SK-N-SH treated with all-trans-retinoic acid at 6 μM for 48 hours (cell line): ENCODE results near the gene AK4.

ENCODE experiments used
- ATAC-seq: fragments of 200-7000 bp; cut with Tn5 transposase; 3 replicates; pipeline ENCODE4 v1.9.1; 2020; ENCODE audit warnings: mild to moderate bottlenecking, moderate library complexity
- BACH2 ChIP-seq: fragments of 250-450 bp; sonication (Bioruptor Pico); IDR thresholded peaks from 2 replicates; pipeline ENCODE4 v1.9.0; 2021; ENCODE audit warnings: mild to moderate bottlenecking, borderline replicate concordance
- CREB5 ChIP-seq: fragments of 250-450 bp; sonication (Bioruptor Pico); IDR thresholded peaks from 2 replicates; pipeline ENCODE4 v1.5.1; 2020; ENCODE audit warnings: low read depth, mild to moderate bottlenecking, moderate library complexity
- CSDC2 ChIP-seq: fragments of 250-450 bp; sonication (Bioruptor Pico); IDR thresholded peaks from 2 replicates; pipeline ENCODE4 v1.5.0; 2020; ENCODE audit warnings: mild to moderate bottlenecking, moderate library complexity
- CSRNP3 ChIP-seq: fragments of 250-450 bp; sonication (Bioruptor Pico); IDR thresholded peaks from 2 replicates; pipeline ENCODE4 v1.5.1; 2021; ENCODE audit warnings: mild to moderate bottlenecking, moderate library complexity
- ESRRG ChIP-seq: fragments of 250-450 bp; sonication (Bioruptor Pico); IDR thresholded peaks from 2 replicates; pipeline ENCODE4 v1.6.1; 2021; ENCODE audit warnings: mild to moderate bottlenecking
- GLIS3 ChIP-seq: fragments of 250-450 bp; sonication (Bioruptor Pico); IDR thresholded peaks from 2 replicates; pipeline ENCODE4 v1.5.0; 2020; ENCODE audit warnings: mild to moderate bottlenecking, moderate library complexity
- ISL1 ChIP-seq: fragments of 250-450 bp; sonication (Bioruptor Pico); IDR thresholded peaks from 2 replicates; pipeline ENCODE4 v2.1.2; 2022; ENCODE audit warnings: mild to moderate bottlenecking, moderate library complexity
- OSR1 ChIP-seq: fragments of 250-450 bp; sonication (Bioruptor Pico); IDR thresholded peaks from 2 replicates; pipeline ENCODE4 v1.8.0; 2022; ENCODE audit warnings: moderate library complexity, mild to moderate bottlenecking, inconsistent platforms
- POU6F1 ChIP-seq: fragments of 250-450 bp; sonication (Bioruptor Pico); IDR thresholded peaks from 2 replicates; pipeline ENCODE4 v1.8.0; 2021; ENCODE audit warnings: low read depth, mild to moderate bottlenecking, moderate library complexity, borderline replicate concordance
- PPARA ChIP-seq: fragments of 250-450 bp; sonication (Bioruptor Pico); IDR thresholded peaks from 2 replicates; pipeline ENCODE4 v1.5.0; 2020; ENCODE audit warnings: mild to moderate bottlenecking, borderline replicate concordance
- RARB ChIP-seq: fragments of 250-450 bp; sonication (Bioruptor Pico); IDR thresholded peaks from 2 replicates; pipeline ENCODE4 v1.8.0; 2021; ENCODE audit warnings: mild to moderate bottlenecking, moderate library complexity
- TCF4 ChIP-seq: fragments of 250-450 bp; sonication (Bioruptor Pico); IDR thresholded peaks from 2 replicates; pipeline ENCODE4 v1.8.0; 2021; ENCODE audit warnings: mild to moderate bottlenecking, moderate library complexity, borderline replicate concordance
- TOX ChIP-seq: fragments of 250-450 bp; sonication (Bioruptor Pico); IDR thresholded peaks from 2 replicates; pipeline ENCODE4 v1.8.0; 2021; ENCODE audit warnings: mild to moderate bottlenecking, moderate library complexity, borderline replicate concordance
- TSHZ2 ChIP-seq: fragments of 250-450 bp; sonication (Bioruptor Pico); IDR thresholded peaks from 2 replicates; pipeline ENCODE4 v1.5.0; 2020; ENCODE audit warnings: mild to moderate bottlenecking, moderate library complexity
- ZC3H10 ChIP-seq: fragments of 250-450 bp; sonication (Bioruptor Pico); IDR thresholded peaks from 2 replicates; pipeline ENCODE4 v1.5.1; 2021; ENCODE audit warnings: mild to moderate bottlenecking, moderate library complexity
- ZFP3 ChIP-seq: fragments of 250-450 bp; sonication (Bioruptor Pico); IDR thresholded peaks from 2 replicates; pipeline ENCODE4 v1.5.0; 2020; ENCODE audit warnings: mild to moderate bottlenecking, moderate library complexity
- ZNF565 ChIP-seq: fragments of 450-650 bp; formaldehyde crosslinking; conservative IDR thresholded peaks from 2 replicates; pipeline ENCODE4 v1.5.0; 2020; ENCODE audit warnings: low read depth, mild to moderate bottlenecking, moderate library complexity
- ZNF70 ChIP-seq: fragments of 450-650 bp; formaldehyde crosslinking; IDR thresholded peaks from 2 replicates; pipeline ENCODE4 v1.5.0; 2020; ENCODE audit warnings: mild to moderate bottlenecking, moderate library complexity
- ZNF8 ChIP-seq: fragments of 450-650 bp; formaldehyde crosslinking; IDR thresholded peaks from 2 replicates; pipeline ENCODE4 v1.5.0; 2020; ENCODE audit warnings: mild to moderate bottlenecking, moderate library complexity

The AK4 gene

GRCh38 chr1:65195495-65196417 lies 47.8 kb downstream of the AK4 start:
- peak; percentile 73 for ATAC-seq
- TF ChIP-seq ZC3H10 (CRISPR knock-in tag) = no peak
- TF ChIP-seq ZNF70 (CRISPR knock-in tag) = no peak
- no peak for TF ChIP-seq PPARA (CRISPR knock-in tag)
- TF ChIP-seq POU6F1 (CRISPR knock-in tag) = no peak
- TF ChIP-seq ZFP3 (CRISPR knock-in tag) = no peak
- TF ChIP-seq RARB (CRISPR knock-in tag) = no peak
- TF ChIP-seq ISL1 (CRISPR knock-in tag) = no peak
- TF ChIP-seq TCF4 = no peak
- no peak for TF ChIP-seq BACH2 (CRISPR knock-in tag)
- TF ChIP-seq GLIS3 = no peak
- TF ChIP-seq ZNF565 (CRISPR knock-in tag) = no peak
- TF ChIP-seq TSHZ2 (CRISPR knock-in tag) = no peak
- TF ChIP-seq ZNF8 = no peak
- no peak for TF ChIP-seq OSR1 (CRISPR knock-in tag)
- no peak for TF ChIP-seq ESRRG (CRISPR knock-in tag)
- TF ChIP-seq CSRNP3 = no peak
- TF ChIP-seq CSDC2 = no peak
- no peak for TF ChIP-seq TOX (CRISPR knock-in tag)
- TF ChIP-seq CREB5 (CRISPR knock-in tag) = no peak

- no peak for ATAC-seq
- TF ChIP-seq ZC3H10 (CRISPR knock-in tag) = no peak
- TF ChIP-seq CSDC2 = no peak
- no peak for TF ChIP-seq GLIS3
- TF ChIP-seq ZNF565 (CRISPR knock-in tag) = no peak
- no peak for TF ChIP-seq CSRNP3
These were observed 48.9 kb downstream of the AK4 start for GRCh38 chr1:65196926-65197325.

GRCh38 chr1:65197636-65198035 lies 49.6 kb downstream of the AK4 start:
- TF ChIP-seq ESRRG (CRISPR knock-in tag) (no peak), ZNF70 (CRISPR knock-in tag) (no peak), OSR1 (CRISPR knock-in tag) (no peak), ZFP3 (CRISPR knock-in tag) (no peak), ZNF8 (no peak), CREB5 (CRISPR knock-in tag) (no peak), POU6F1 (CRISPR knock-in tag) (no peak), CSRNP3 (no peak), TCF4 (no peak), ZC3H10 (CRISPR knock-in tag) (no peak), RARB (CRISPR knock-in tag) (no peak)
- TF ChIP-seq, all 23 proteins: peak for 0
- ATAC-seq = no peak
